HepG2 (cell line): ENCODE measurements around the gene GRHPR. TPM values are rescaled to one million over a fixed set of nuclear protein-coding genes. Genes with fewer than 3 reads are reported as not detected.

ENCODE experiments used
- DNMT3B ChIP-seq: conservative IDR thresholded peaks from 2 replicates; pipeline ENCODE4 v1.6.1; 2016; ENCODE audit warnings: missing biosample characterization, control low read depth
- FOXA1 ChIP-seq, 2 experiments: fragments of 450-650 bp in 1 of 2; sonication (generic) in 1 of 2; formaldehyde crosslinking in 1 of 2; IDR thresholded peaks; 2 replicates each; pipeline versions ENCODE4 v1.4.0 to v1.6.1; 2016 to 2020; ENCODE audit warnings: missing genetic modification reagents in 1 of 2
- FOXC1 ChIP-seq: sonication (generic); formaldehyde crosslinking; IDR thresholded peaks from 2 replicates; pipeline ENCODE4 v1.8.0; 2022; ENCODE audit warnings: mild to moderate bottlenecking, missing genetic modification reagents, borderline replicate concordance
- GZF1 ChIP-seq: sonication (generic); formaldehyde crosslinking; IDR thresholded peaks from 2 replicates; pipeline ENCODE4 v1.5.1; 2020; ENCODE audit warnings: mild to moderate bottlenecking, missing genetic modification reagents
- HOXA7 ChIP-seq: sonication (generic); formaldehyde crosslinking; IDR thresholded peaks from 2 replicates; pipeline ENCODE4 v1.8.1; 2022; ENCODE audit warnings: mild to moderate bottlenecking, missing genetic modification reagents, moderate library complexity
- IRF9 ChIP-seq: sonication (generic); formaldehyde crosslinking; IDR thresholded peaks from 2 replicates; pipeline ENCODE4 v1.8.0; 2022; ENCODE audit warnings: missing genetic modification reagents, mild to moderate bottlenecking, borderline replicate concordance
- KDM5A ChIP-seq: fragments of 200-600 bp; sonication (generic); IDR thresholded peaks from 2 replicates; pipeline ENCODE4 v1.7.0; 2018; ENCODE audit warnings: antibody characterized with exemption, mild to moderate bottlenecking, low read length, borderline replicate concordance
- KDM6A ChIP-seq: IDR thresholded peaks from 2 replicates; pipeline ENCODE4 v1.6.1; 2016; ENCODE audit warnings: low read depth
- MTF1 ChIP-seq: sonication (generic); formaldehyde crosslinking; IDR thresholded peaks from 2 replicates; pipeline ENCODE4 v1.5.0; 2020; ENCODE audit warnings: missing genetic modification reagents
- NFE2L2 ChIP-seq: fragments of 150-350 bp; IDR thresholded peaks from 2 replicates; pipeline ENCODE4 v1.6.1; 2014; ENCODE audit warnings: low read length
- NR2F2 ChIP-seq: IDR thresholded peaks from 2 replicates; pipeline ENCODE4 v1.6.1; 2012; ENCODE audit warnings: low read depth, inconsistent platforms, borderline replicate concordance
- PTBP1 ChIP-seq: fragments of 200-400 bp; formaldehyde crosslinking; IDR thresholded peaks from 2 replicates; pipeline ENCODE4 v1.6.1; 2018; ENCODE audit warnings: low read length, low read depth; ENCODE audit not compliant: poor library complexity, severe bottlenecking
- REXO4 ChIP-seq: sonication (generic); formaldehyde crosslinking; IDR thresholded peaks from 2 replicates; pipeline ENCODE4 v1.8.0; 2022; ENCODE audit warnings: missing genetic modification reagents, mild to moderate bottlenecking, borderline replicate concordance
- ZKSCAN1 ChIP-seq: fragments of 150-350 bp; IDR thresholded peaks from 2 replicates; pipeline ENCODE4 v1.6.1; 2014; ENCODE audit warnings: low read length
- ZNF205 ChIP-seq: IDR thresholded peaks from 2 replicates; pipeline ENCODE4 v1.6.1; 2018; ENCODE audit warnings: missing biosample characterization, missing genetic modification reagents
- ZNF432 ChIP-seq: sonication (generic); formaldehyde crosslinking; IDR thresholded peaks from 2 replicates; pipeline ENCODE4 v1.5.0; 2020; ENCODE audit warnings: missing genetic modification reagents, mild to moderate bottlenecking, borderline replicate concordance
- ZNF503 ChIP-seq: sonication (generic); formaldehyde crosslinking; IDR thresholded peaks from 2 replicates; pipeline ENCODE4 v1.4.0; 2020; ENCODE audit warnings: missing genetic modification reagents
- ZNF547 ChIP-seq: sonication (generic); formaldehyde crosslinking; IDR thresholded peaks from 2 replicates; pipeline ENCODE4 v1.5.1; 2020; ENCODE audit warnings: mild to moderate bottlenecking, missing genetic modification reagents
- ZNF614 ChIP-seq: IDR thresholded peaks from 2 replicates; pipeline ENCODE4 v1.6.1; 2018; ENCODE audit warnings: missing biosample characterization, missing genetic modification reagents, inconsistent platforms, borderline replicate concordance
- ZNF710 ChIP-seq: sonication (generic); formaldehyde crosslinking; IDR thresholded peaks from 2 replicates; pipeline ENCODE4 v1.5.0; 2020; ENCODE audit warnings: mild to moderate bottlenecking, missing genetic modification reagents, borderline replicate concordance
- ZNF740 ChIP-seq: sonication (generic); formaldehyde crosslinking; IDR thresholded peaks from 2 replicates; pipeline ENCODE4 v1.4.0; 2020; ENCODE audit warnings: missing genetic modification reagents
- ZNF878 ChIP-seq: sonication (generic); formaldehyde crosslinking; IDR thresholded peaks from 2 replicates; pipeline ENCODE4 v1.8.1; 2023; ENCODE audit warnings: mild to moderate bottlenecking, missing genetic modification reagents, moderate library complexity
- ZSCAN31 ChIP-seq: sonication (generic); formaldehyde crosslinking; IDR thresholded peaks from 2 replicates; pipeline ENCODE4 v1.5.0; 2020; ENCODE audit warnings: low read depth, mild to moderate bottlenecking, missing genetic modification reagents
- polyA plus RNA-seq, 8 experiments: library from polyadenylated mRNA; depleted of rRNA in 3 of 8; stranded (reverse) in 7 of 8; unstranded in 1 of 8; fragments of >200 nt; fragmentation: Illumina TruSeq in 4 of 8; extraction: Trizol in 4 of 8; gene quantifications; 2 replicates each; pipeline versions ENCODE4 v1.2.1 to v1.2.3, GENCODE V29; 2011 to 2016; ENCODE audit warnings: low read depth in 4 of 8, missing spikeins in 1 of 8, mixed read lengths in 1 of 8; ENCODE audit not compliant: insufficient read depth in 1 of 8
- total RNA-seq, 5 experiments: library from RNA; depleted of rRNA; stranded (reverse); fragments of >200 nt; fragmentation: Illumina TruSeq; extraction: Trizol; gene quantifications; 2 replicates each; pipeline ENCODE4 v1.2.3, GENCODE V29; 2016; ENCODE audit warnings: low read depth in 1 of 5
- TF ChIP-seq, protein P1 (sequence below): sonication (generic); formaldehyde crosslinking; IDR thresholded peaks from 2 replicates; pipeline ENCODE4 v1.4.0; 2020; ENCODE audit warnings: mild to moderate bottlenecking, missing genetic modification reagents, borderline replicate concordance

Gene GRHPR
- total and polyA plus RNA-seq, 2 of the 13 experiments (the other 11 are each of a cell fraction or from before 2014, with no cell fraction given): 113 to 115 TPM

DNA sequence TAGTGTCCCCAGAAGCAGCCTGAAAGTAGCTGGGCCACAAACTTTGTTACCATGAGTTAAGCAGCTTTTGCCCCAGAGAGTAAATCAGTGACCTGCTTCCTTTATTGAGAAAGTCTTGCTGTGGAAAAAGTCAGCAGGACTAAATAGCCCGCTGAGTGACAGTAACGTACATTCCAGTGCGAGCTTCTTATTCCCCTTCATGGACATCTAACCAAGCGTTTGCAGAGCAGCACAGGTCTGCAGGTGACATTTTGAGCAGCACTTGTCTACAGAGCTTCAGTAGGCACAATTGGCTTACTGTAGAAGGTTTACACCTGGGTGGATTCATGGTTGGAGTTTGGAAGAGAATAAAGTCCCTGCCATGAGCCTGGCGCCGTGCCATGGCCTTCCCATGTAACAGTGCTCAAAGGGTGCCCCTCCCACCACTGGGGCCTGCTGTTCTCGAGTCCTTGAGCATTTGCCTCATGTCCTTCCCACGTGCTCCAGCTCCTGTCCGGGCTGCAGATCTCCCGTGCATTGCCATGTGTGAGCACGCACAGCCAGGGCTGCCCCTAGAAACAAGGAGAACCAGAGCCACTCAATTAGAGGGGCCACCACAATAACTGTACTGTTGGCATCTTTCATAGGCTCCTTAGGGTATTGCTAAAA, 41.3 kb upstream of the GRHPR start (continued):
- TF ChIP-seq FOXC1 (CRISPR knock-in tag): 0 out of 2 replicates have a peak, but pooled peaks have one; percentile 61
- TF ChIP-seq KDM5A: no peak
- peak; percentile 59; the same call in 1 of the 2 replicates for TF ChIP-seq ZNF740 (CRISPR knock-in tag)
- TF ChIP-seq ZNF878 (CRISPR knock-in tag): peak; percentile 86
- no peak for TF ChIP-seq ZKSCAN1
- TF ChIP-seq REXO4 (CRISPR knock-in tag): no peak
- TF ChIP-seq ZNF614 (CRISPR knock-in tag): peak; percentile 87; the same call in 1 of the 2 replicates
- TF ChIP-seq MTF1: no peak
- no peak for TF ChIP-seq PTBP1
- TF ChIP-seq IRF9 (CRISPR knock-in tag): peak; percentile 85; the same call in 1 of the 2 replicates
- TF ChIP-seq FOXA1 (IDR thresholded peaks at IDR 0.05): no peak
- TF ChIP-seq FOXA1 (CRISPR knock-in tag; IDR thresholded peaks at IDR 0.05): no peak
- TF ChIP-seq ZNF432 (CRISPR knock-in tag): no peak
- no peak for TF ChIP-seq GZF1 (CRISPR knock-in tag)
- TF ChIP-seq NFE2L2: no peak
- TF ChIP-seq ZNF710 (CRISPR knock-in tag): no peak
- TF ChIP-seq ZNF503 (CRISPR knock-in tag): no peak
- no peak for TF ChIP-seq ZNF547 (CRISPR knock-in tag)
- no peak for TF ChIP-seq NR2F2
- TF ChIP-seq HOXA7 (CRISPR knock-in tag): no peak
- TF ChIP-seq ZNF205 (CRISPR knock-in tag): 0 out of 2 replicates have a peak, but pooled peaks have one; percentile 45
- TF ChIP-seq, protein P1, sequence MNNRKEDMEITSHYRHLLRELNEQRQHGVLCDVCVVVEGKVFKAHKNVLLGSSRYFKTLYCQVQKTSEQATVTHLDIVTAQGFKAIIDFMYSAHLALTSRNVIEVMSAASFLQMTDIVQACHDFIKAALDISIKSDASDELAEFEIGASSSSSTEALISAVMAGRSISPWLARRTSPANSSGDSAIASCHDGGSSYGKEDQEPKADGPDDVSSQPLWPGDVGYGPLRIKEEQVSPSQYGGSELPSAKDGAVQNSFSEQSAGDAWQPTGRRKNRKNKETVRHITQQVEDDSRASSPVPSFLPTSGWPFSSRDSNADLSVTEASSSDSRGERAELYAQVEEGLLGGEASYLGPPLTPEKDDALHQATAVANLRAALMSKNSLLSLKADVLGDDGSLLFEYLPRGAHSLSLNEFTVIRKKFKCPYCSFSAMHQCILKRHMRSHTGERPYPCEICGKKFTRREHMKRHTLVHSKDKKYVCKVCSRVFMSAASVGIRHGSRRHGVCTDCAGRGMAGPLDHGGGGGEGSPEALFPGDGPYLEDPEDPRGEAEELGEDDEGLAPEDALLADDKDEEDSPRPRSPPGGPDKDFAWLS (CRISPR knock-in tag): no peak
- no peak for TF ChIP-seq DNMT3B (CRISPR knock-in tag)
- peak; percentile 38; the same call in 1 of the 2 replicates for TF ChIP-seq ZSCAN31 (CRISPR knock-in tag)
- TF ChIP-seq KDM6A (CRISPR knock-in tag): no peak
